CD4-positive, alpha-beta T cell treated with Interleukin-6 at 100 ng/mL for 8 hours (primary cell): ENCODE results near the gene TECPR1.
A peak's percentile ranks its signal among the peaks of the same experiment; 100 is the strongest.

Experiments used
- DNase-seq: peaks from one replicate; pipeline ENCODE4 v3.0.0-alpha.2; 2020; ENCODE audit warnings: mixed read lengths, low spot score

The TECPR1 gene

DNA sequence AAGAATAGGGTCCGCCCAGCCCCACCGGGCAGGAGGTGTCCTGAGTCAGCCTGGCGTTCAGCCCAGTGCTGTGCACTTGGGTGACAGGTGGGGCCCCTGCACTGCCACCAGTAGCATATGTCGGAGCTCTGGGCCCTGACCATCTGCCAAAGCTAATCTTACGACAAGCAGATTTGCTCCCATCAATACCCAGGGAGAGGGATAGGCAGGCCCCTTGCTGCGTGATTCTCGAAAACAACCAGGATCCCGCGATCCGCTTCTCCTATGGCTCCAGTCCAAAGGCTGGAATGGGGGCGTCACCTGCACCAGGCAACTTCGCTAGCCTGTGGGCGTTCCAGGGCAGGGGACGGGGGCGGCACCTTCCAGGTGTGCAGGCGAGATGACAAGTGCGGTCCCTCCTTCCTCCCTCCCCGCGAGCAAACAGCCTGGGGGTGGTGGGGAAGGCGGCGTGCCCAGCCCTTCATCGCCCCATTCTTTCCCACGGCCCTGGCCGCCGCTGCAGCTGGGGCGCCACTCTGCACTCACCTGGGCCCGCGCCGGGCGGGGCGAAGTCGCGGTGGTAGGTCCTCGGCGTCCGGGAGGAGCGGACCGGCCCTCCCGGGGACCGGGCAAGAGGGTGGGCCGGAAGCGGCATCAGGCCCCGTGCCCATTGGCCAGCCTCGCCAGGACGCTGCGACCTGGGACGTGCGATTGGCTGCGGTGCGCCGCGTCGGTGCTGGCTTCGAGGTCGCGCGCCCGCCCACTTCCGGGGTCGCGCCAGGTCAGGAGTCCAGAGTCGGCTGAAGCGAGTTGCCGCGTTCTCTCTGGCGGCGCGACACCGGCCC is at the start of gene TECPR1:
TECPR1 (minus strand) TSS at position 632 of the 824 bp plus-strand sequence. CDS start 6,086 bp downstream, outside the sequence.
- peak; percentile 85 for DNase-seq

DNA sequence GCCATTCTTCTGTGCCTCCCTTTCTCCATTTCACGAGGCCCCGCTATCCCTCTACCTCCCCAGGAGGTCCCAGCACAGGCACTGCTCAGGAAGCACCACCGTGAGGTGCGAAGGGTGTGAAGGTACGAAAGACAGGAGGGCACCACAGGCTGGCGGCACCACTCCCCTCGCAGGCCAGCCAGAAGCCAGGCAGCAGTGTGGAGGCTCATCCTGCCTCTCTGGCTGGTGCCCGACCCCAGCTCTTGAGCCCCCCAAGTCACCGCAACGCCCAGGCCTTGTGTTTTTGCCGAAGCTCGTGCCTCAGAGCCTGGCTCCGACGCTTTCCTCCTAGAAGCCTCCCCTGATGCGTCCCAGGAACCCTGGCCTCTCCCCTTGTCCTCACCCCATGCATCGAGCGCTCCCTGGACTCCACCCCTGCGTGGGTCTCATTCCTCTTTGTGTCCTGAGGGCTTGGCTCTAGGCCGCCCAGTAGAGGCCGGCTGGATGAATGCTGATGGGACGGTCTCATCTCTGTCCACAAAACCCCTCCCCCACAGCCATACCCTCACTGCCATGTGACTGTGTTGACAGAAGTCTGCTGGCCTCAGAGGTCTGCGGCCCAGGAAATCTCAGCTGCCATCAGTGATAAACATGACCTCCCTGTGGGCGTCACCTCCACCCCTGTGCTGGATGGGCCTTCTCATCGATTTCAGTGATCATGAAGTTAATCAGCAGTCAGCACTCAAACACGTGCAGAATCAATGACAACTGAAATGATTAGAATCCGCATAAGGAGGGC is 48.8 kb upstream of the TECPR1 start:
- no peak for DNase-seq

DNA sequence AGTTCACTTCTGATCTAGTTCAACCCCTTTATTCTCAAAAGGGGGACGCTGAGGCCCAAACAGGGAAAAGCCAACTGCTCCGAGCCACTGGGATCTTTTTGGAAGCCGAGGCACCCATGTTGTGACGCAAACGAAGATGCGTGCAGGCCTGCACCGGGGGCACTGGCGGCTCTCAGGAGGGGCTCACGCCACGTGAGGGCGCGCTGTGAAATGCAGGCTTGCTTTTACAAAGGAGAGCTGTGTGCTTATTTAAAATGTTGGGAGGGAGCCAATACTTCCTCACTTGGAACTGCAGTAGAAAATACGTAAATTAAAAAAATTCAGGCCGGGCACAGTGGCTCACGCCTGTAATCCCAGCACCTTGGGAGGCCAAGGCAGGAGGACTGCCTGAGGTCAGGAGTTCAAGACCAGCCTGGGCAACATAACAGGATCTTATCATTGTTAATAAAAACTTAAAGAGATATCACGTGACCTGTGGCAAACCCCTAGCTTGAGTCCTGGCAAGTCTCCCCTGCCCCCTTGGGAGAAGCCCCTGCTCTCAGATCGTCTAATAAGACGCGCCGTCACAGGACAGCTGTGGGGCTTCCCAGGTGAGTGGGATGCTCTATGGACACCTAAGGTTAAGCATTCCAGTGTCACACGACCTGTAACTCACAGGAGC is 45.7 kb upstream of the TECPR1 start:
- DNase-seq, result no peak

DNA sequence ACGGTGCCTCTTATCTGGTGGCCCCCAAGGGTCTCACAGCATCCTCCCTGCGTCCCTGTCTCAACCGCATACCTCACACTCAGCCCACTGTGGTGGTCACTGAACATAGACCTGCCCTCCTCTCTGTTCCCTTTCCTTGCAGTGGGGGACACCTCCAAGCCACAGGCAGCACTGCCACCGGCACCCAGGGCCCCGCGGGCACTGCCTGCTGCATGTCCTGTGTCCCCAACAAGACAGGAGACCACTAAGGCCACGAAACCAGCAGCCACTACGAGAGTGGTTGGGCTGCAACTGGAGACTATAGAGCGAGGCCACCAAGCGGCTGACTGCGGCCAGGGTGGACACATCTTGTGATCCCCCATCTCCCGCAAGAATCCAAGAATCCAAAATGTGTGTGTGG is 44.8 kb upstream of the TECPR1 start:
- DNase-seq, result no peak

GRCh38 chr7:98295467-98296192 is 43.6 kb upstream of the TECPR1 start:
- DNase-seq, result no peak

DNA sequence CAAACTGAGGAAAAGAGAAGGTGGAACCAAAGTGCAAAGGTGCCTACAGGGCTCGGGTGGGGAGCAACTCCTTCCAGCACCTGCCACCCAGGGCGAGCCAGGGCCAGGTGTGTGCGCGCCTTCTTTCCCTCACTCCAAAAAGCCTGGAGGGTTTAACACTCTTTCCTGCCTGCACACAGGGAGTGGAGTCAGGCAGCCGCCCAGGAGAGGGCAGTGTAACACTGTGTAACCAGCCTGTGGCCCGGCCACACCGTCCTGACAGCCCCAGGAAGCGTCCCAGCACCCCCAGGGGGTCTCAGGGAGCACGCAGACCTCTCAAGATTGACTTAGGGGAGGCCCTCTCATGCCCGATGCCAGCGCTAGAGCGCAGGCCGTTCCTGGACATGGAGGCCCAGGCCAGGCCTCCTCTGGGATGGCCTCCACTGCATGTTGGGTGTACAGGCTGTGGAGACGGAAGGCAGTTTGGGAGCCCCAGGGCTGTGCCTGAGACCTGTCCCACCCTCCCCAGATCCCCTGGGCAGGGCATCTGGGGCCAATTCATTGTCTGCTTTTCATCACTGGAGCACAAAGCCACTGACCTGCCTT is 42.9 kb upstream of the TECPR1 start:
- no peak for DNase-seq

DNA sequence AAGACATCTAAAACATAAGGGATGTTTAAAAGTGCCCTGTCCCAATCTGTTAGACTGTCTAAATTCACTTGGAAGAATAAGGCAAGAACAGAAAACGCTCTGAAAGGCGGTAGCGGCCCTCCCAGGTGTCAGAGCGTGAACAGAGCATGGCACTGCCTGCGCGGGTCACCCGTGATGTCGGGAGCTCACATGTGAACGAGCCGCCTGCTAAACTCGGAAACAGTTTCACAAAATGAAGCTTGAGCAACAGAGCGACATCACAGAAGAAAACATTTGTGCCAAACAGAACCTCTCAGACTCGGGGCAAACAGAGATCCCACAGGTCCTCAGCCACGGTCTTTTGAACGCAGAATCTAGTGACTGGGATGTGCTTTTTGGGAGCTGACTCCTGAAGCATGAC is 42.3 kb upstream of the TECPR1 start:
- DNase-seq, result no peak

DNA sequence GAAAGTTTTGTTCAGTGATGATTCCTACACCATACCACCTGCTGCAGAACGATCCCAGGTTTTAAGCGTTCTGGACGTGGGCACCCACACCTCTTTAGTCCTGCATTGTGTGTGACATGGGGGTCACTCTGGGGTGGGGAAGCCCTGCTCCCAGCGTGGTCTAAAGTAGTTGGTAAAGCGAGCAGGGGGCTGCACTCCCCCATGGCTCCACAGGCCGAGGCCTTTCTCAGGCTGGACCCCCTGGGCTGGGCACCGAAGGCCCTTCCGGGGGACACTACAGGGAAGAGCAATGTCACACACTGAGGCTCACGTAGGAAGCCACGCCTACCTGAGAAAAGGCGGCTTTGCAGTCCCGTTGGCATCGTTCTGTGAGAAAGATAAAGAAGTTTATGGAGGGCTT is 41.7 kb upstream of the TECPR1 start:
- DNase-seq, result no peak

DNA sequence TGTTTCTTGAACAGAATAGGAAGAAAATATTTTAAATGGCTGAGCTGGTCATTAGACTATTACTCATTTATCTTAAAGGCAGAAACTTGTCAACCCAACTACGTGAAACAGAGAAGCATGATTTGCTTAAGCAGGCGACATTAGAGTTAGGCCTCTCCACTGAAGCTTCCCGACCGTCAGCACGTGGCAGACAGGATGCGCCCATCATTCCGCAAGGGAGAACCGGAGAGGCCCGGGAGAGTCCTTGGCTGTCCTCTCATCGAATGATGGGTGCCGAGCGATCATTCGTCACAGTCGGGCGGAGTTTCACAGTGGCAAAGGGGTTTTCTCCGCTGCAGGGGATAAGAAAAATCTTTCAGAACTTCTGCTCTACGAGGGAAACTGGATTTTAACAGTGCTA is 41.2 kb upstream of the TECPR1 start:
- DNase-seq, result no peak

DNA sequence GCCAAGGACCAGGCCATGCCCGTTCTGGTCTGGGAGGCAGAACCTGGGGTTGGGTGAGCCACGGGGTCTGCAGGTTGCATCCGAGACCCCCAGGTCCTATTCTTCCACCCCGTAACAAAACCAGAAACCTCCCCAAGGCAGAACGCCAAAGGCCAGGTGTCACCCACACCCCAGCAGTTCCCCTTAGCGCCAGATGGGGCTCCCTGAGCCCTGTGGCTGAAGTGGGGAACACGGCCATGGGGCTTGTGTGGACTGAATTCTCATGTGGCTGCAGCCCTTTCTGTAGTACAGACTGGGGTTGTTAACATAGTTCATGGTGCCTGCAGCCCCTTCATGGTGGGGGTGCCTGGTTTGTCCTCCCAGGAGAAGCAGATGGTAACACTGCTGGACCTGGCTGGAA is 39.7 kb upstream of the TECPR1 start:
- no peak for DNase-seq

DNA sequence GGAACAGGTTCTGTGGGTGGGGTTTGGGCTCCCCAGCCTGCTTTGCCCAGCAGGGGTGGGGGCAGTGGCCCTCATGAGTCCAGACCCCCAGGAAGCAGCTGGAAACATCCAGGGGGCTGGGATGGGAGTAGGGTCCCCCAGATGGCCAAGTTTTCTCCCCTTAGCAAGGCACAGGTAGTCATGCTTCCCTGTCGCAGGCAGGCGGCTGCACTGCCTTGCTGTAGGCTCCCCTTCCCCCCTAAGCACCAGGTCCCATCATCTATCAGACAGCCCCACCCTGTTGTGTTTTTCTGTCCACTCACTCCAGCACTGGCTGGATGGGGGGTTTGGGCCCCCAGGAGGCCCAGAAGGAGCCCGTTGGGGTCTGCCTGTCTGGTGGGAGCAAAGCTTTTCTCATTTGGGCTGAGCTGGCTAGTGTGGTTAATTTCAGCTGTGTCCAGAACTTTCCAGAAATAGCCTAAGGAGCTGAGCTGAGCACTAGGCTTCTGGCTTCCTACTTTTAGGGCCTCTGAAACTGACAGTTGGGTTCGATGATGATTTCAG is 37.4 kb upstream of the TECPR1 start:
- DNase-seq, result no peak

DNA sequence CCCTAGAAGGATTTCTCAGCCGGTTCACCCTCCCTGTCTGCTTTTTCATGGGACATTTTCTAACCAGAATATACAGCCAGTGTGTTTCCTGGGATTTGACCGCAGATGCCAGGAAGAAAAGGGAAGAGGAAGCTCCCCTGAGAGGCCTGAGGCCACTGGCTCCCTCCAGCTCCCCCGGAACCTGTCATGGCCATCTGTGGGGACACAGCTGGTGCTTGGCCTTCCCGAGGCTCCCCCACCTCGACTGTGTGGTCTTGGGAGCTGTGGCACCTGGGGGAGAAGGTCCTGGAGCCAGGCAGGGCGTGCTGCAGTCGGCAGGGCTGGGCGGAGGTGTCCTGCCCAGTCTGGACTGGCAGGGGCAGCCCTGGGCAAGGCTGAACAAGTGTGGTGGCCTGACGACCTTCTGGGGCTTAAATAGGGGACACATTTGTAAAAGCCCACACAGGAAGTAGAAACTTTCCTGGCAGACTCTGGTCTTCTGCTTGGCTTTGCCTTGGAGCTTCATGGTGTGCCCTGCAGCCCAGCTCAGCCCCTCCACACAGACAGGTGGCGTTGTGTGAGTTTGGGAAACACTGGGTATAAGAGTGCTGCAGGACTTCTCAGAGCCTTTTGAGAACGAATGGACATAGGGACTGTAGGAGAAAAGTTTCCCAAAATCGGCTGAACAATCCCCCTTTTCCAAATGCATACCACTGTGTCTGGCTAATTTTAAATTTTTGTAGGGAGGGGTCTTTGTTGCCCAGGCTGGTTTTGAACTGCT is 36.2 kb upstream of the TECPR1 start:
- no peak for DNase-seq

- DNase-seq, result no peak
Observed at GRCh38 chr7:98287486-98287959, 35.5 kb upstream of the TECPR1 start.

GRCh38 chr7:98286701-98287485 is 34.9 kb upstream of the TECPR1 start:
- no peak for DNase-seq

- no peak for DNase-seq
Observed at GRCh38 chr7:98286093-98286539, 34.1 kb upstream of the TECPR1 start.

- DNase-seq, result no peak
Observed at GRCh38 chr7:98285157-98286092, 33.4 kb upstream of the TECPR1 start.

- no peak for DNase-seq
Observed at GRCh38 chr7:98284335-98285036, 32.5 kb upstream of the TECPR1 start.

DNA sequence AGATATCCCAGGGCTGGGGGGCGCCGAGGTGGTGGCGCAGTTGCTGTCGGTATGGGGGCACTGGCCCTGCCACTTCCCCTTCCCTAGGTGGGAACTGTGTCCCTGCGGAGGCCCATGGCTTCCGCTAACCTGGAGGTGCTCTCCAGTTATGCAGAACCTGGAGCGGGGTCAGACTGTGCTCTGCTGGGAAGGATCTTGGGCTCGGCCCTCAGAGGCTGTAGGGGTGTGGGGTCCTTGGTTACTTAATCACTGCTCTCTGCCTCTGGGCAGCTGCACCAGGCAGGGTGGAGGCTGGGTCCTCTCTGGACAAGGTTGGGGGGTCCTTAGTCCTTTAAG is 31.8 kb upstream of the TECPR1 start:
- no peak for DNase-seq
